ENCODE data around the gene PALM.

The PALM gene

DNA sequence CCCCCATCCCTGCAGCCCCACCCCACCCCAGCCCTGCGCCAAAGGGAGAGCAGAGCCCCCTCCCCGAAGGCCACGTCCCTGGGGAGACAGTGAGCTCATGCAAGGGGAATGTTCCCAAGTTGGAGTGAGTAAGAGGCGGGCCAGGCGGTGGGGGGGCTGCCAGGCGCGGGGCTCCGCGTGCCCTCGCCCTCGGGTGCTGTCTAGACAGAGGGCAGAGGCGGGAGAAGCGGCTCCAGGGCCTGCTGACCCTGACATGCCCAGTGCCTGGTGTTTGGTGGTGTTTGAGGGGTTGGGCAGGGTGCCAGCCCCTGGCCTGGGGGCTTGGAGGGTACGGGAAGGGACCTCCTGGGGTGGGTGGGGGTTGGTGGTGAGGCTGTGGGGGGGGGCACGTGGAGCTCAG lies 31.5 kb upstream of the PALM start:
- no peak for DNase-seq
- TF ChIP-seq EZH2phosphoT487 (IDR thresholded peaks at IDR 0.05; ENCODE audit: low read length) = no peak
- no peak for TF ChIP-seq EZH2 (optimal IDR thresholded peaks at IDR 0.05; ENCODE audit: low read depth, low read length)
- TF ChIP-seq, protein P1, sequence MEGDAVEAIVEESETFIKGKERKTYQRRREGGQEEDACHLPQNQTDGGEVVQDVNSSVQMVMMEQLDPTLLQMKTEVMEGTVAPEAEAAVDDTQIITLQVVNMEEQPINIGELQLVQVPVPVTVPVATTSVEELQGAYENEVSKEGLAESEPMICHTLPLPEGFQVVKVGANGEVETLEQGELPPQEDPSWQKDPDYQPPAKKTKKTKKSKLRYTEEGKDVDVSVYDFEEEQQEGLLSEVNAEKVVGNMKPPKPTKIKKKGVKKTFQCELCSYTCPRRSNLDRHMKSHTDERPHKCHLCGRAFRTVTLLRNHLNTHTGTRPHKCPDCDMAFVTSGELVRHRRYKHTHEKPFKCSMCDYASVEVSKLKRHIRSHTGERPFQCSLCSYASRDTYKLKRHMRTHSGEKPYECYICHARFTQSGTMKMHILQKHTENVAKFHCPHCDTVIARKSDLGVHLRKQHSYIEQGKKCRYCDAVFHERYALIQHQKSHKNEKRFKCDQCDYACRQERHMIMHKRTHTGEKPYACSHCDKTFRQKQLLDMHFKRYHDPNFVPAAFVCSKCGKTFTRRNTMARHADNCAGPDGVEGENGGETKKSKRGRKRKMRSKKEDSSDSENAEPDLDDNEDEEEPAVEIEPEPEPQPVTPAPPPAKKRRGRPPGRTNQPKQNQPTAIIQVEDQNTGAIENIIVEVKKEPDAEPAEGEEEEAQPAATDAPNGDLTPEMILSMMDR (IDR thresholded peaks at IDR 0.05; ENCODE audit: low read length) = no peak
- no peaks in the 10 kb centered on the region for H3K9me3 ChIP-seq (replicated peaks; ENCODE audit: insufficient read depth, low read length)
- no peak overlapping the region for H2AFZ ChIP-seq (ENCODE audit: low read length)
- H3K27me3 ChIP-seq (replicated peaks; ENCODE audit: insufficient read depth, low read length) = peaks cover 50% of the 10 kb centered on the region
- no peak overlapping the region for H3K4me2 ChIP-seq (ENCODE audit: low read depth, low read length)
- no peaks in the 10 kb centered on the region for H3K79me2 ChIP-seq (ENCODE audit: low read length)
- H3K36me3 ChIP-seq (replicated peaks; ENCODE audit: insufficient read depth, low read length) = no peaks in the 10 kb centered on the region
- H3K27ac ChIP-seq (ENCODE audit: low read length) = no peak overlapping the region
- no peak overlapping the region for H3K4me3 ChIP-seq (ENCODE audit: low read length)
- H3K9ac ChIP-seq (ENCODE audit: low read length) = no peak overlapping the region
- H3K9me2 ChIP-seq (replicated peaks; ENCODE audit: insufficient read depth, low read length) = no peaks in the 10 kb centered on the region
- no peaks in the 10 kb centered on the region for H3K4me1 ChIP-seq (ENCODE audit: low read length)
- no peaks in the 10 kb centered on the region for H3F3A ChIP-seq (ENCODE audit: insufficient read depth, low read length)
- no peaks in the 10 kb centered on the region for H4K20me1 ChIP-seq (ENCODE audit: insufficient read depth, low read length)

DNA sequence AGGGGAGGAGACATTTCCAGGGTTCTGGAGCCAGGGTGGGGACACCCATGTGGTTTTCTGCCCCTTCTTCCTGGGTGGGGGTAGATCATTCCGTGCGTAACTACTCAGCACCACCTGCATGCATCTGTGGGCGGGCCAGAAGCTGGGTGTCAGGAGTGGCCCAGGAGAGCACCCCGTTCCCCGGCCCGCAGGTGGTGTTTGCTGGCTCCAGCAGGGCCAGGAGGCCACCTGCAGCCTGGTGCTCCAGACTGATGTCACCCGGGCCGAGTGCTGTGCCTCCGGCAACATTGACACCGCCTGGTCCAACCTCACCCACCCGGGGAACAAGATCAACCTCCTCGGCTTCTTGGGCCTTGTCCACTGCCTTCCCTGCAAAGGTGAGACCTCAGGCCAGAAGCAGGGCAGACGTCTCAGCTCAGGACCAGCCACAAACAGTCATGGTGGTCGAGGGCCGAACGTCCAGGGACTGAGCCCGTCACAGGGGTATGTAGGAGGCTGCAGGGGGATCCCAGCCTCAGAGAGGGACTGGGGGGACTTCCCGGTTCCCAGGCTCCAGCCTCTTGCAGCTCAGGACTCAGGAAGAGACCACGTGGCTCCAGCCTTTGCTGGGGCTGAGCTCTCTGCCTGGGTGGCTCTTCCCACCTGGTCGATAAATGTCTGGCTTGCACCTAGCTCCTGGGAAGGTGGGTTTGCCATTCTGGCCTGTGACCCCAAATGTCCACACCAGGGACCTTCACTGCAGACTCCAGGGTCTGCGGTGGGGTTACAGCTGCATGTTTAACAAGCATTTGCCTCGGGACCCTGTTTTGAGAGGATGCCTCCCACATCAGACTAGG lies 30.9 kb upstream of the PALM start:
- peaks cover 49% of the 10 kb centered on the region for H3K27me3 ChIP-seq (replicated peaks; ENCODE audit: insufficient read depth, low read length)

DNA sequence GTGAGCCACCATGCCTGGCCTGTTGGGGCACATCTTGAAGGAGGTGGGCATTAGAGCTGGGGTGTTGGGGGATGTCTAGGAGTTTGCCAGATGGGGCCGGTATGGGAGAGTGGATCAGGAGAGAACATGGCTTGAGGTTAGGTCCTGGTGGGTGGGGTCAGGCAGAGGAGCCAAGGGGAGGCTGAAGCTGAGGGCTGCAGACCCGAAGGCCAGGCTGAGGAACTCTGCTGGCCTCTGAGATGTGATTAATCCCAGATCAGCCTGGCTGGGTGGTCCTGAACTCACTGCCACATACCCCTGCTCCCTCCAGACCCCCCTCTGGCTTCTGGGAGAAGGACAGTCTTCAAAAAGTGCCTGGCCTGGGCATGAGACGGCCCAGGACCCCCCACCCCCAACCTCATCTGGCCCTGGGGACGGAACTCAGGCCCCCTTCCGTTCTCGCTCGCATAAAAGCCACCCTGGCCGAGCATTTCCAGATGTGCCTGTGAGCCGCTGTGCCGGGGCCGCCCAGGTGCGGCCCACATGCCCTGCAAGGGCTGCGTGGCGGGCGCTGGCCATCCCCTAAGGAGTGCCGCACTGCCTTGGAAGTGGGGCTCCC lies 29.8 kb upstream of the PALM start:
- Histone ChIP-seq H3K9ac (ENCODE audit: low read length) (no peak overlapping the region), H3K27me3 (replicated peaks; ENCODE audit: insufficient read depth, low read length) (peaks cover 49% of the 10 kb centered on the region)
- no peak for DNase-seq

More for the DNA sequence above, 30.9 kb upstream of the PALM start:
- H2AFZ ChIP-seq (ENCODE audit: low read length) = no peak overlapping the region
- H3K27ac ChIP-seq (ENCODE audit: low read length) = no peak overlapping the region
- no peaks in the 10 kb centered on the region for H3K36me3 ChIP-seq (replicated peaks; ENCODE audit: insufficient read depth, low read length)
- H3K4me1 ChIP-seq (ENCODE audit: low read length) = no peaks in the 10 kb centered on the region
- DNase-seq = no peak
- no peak overlapping the region for H3K9ac ChIP-seq (ENCODE audit: low read length)
- no peaks in the 10 kb centered on the region for H4K20me1 ChIP-seq (ENCODE audit: insufficient read depth, low read length)
- H3K4me2 ChIP-seq (ENCODE audit: low read depth, low read length) = no peak overlapping the region
- TF ChIP-seq EZH2phosphoT487 (IDR thresholded peaks at IDR 0.05; ENCODE audit: low read length) (no peak), EZH2 (optimal IDR thresholded peaks at IDR 0.05; ENCODE audit: low read depth, low read length) (no peak)
- TF ChIP-seq, protein P1 (IDR thresholded peaks at IDR 0.05; ENCODE audit: low read length) = no peak
- H3K9me2 ChIP-seq (replicated peaks; ENCODE audit: insufficient read depth, low read length) = no peaks in the 10 kb centered on the region
- H3K4me3 ChIP-seq (ENCODE audit: low read length) = no peak overlapping the region
- H3F3A ChIP-seq (ENCODE audit: insufficient read depth, low read length) = no peaks in the 10 kb centered on the region
- H3K9me3 ChIP-seq (replicated peaks; ENCODE audit: insufficient read depth, low read length) = no peaks in the 10 kb centered on the region
- no peaks in the 10 kb centered on the region for H3K79me2 ChIP-seq (ENCODE audit: low read length)

More for the DNA sequence above, 29.8 kb upstream of the PALM start:
- no peaks in the 10 kb centered on the region for H3K9me2 ChIP-seq (replicated peaks; ENCODE audit: insufficient read depth, low read length)
- H4K20me1 ChIP-seq (ENCODE audit: insufficient read depth, low read length) = no peaks in the 10 kb centered on the region
- H3K4me1 ChIP-seq (ENCODE audit: low read length) = no peaks in the 10 kb centered on the region
- H3K4me2 ChIP-seq (ENCODE audit: low read depth, low read length) = no peak overlapping the region
- no peaks in the 10 kb centered on the region for H3F3A ChIP-seq (ENCODE audit: insufficient read depth, low read length)
- TF ChIP-seq EZH2phosphoT487 (IDR thresholded peaks at IDR 0.05; ENCODE audit: low read length) (no peak), EZH2 (optimal IDR thresholded peaks at IDR 0.05; ENCODE audit: low read depth, low read length) (no peak)
- TF ChIP-seq, protein P1 (IDR thresholded peaks at IDR 0.05; ENCODE audit: low read length) = no peak
- no peak overlapping the region for H2AFZ ChIP-seq (ENCODE audit: low read length)
- H3K27ac ChIP-seq (ENCODE audit: low read length) = no peak overlapping the region
- H3K4me3 ChIP-seq (ENCODE audit: low read length) = no peak overlapping the region
- no peaks in the 10 kb centered on the region for H3K9me3 ChIP-seq (replicated peaks; ENCODE audit: insufficient read depth, low read length)
- no peaks in the 10 kb centered on the region for H3K36me3 ChIP-seq (replicated peaks; ENCODE audit: insufficient read depth, low read length)
- H3K79me2 ChIP-seq (ENCODE audit: low read length) = no peaks in the 10 kb centered on the region
